Suprapubic skin (tissue), 4 donors: ENCODE data around the gene EPB41L4B. TPM values are rescaled to one million over a fixed set of nuclear protein-coding genes. Genes with fewer than 3 reads are reported as not detected.

Experiments used
- DNase-seq, 2 donors: peaks; one replicate each; pipeline ENCODE4 v3.0.0-alpha.2; 2019; ENCODE audit warnings: low spot score in 2 of 2
- H3K27ac ChIP-seq: fragments of 200-600 bp; sonication (generic); one replicate; pipeline ENCODE4 v1.5.1; 2019
- H3K27me3 ChIP-seq: fragments of 200-600 bp; sonication (generic); one replicate; pipeline ENCODE4 v1.5.1; 2019
- H3K36me3 ChIP-seq: fragments of 200-600 bp; sonication (generic); one replicate; pipeline ENCODE4 v1.5.1; 2019
- H3K4me1 ChIP-seq: fragments of 200-600 bp; sonication (generic); one replicate; pipeline ENCODE4 v1.5.1; 2019
- H3K4me3 ChIP-seq: fragments of 200-600 bp; sonication (generic); one replicate; pipeline ENCODE4 v1.5.1; 2019; ENCODE audit warnings: mild to moderate bottlenecking
- H3K9me3 ChIP-seq: fragments of 200-600 bp; sonication (generic); one replicate; pipeline ENCODE4 v1.5.1; 2019
- EP300 ChIP-seq: sonication (generic); formaldehyde crosslinking; IDR thresholded peaks from one replicate; pipeline ENCODE4 v1.6.1; 2017; ENCODE audit warnings: antibody characterized with exemption
- POLR2A ChIP-seq, 2 donors: fragments of 450-650 bp; IDR thresholded peaks; one replicate each; pipeline ENCODE4 v1.6.1; 2017; ENCODE audit warnings: antibody characterized with exemption in 2 of 2, mild to moderate bottlenecking in 2 of 2, moderate library complexity in 2 of 2
- POLR2AphosphoS5 ChIP-seq, 3 donors: sonication (generic); formaldehyde crosslinking; IDR thresholded peaks; one replicate each; pipeline ENCODE4 v1.6.1; 2017; ENCODE audit warnings: antibody characterized with exemption in 3 of 3
- WGBS: methylation state at CpG from one replicate; pipeline ENCODE4 v1.1.5; 2018; 5-methylcytosine and 5-hydroxymethylcytosine counted together
- total RNA-seq, 4 donors: library from RNA; depleted of rRNA; stranded (reverse); fragments of >200 nt; gene quantifications; one replicate each; pipeline ENCODE4 v1.1.0, GENCODE V29; 2016
- TF ChIP-seq, protein P1 (sequence below), 2 donors: fragments of 200-600 bp in 1 of 2; fragments of 450-650 bp in 1 of 2; sonication (generic) in 1 of 2; IDR thresholded peaks; one replicate each; pipeline ENCODE4 v1.5.1; 2016 to 2019; ENCODE audit warnings: antibody characterized with exemption in 2 of 2, mild to moderate bottlenecking in 1 of 2, moderate library complexity in 1 of 2

The EPB41L4B gene
- total RNA-seq, 4 donors from 2014 or later, result 22.4 to 27.4 (median 25.1) TPM

DNA sequence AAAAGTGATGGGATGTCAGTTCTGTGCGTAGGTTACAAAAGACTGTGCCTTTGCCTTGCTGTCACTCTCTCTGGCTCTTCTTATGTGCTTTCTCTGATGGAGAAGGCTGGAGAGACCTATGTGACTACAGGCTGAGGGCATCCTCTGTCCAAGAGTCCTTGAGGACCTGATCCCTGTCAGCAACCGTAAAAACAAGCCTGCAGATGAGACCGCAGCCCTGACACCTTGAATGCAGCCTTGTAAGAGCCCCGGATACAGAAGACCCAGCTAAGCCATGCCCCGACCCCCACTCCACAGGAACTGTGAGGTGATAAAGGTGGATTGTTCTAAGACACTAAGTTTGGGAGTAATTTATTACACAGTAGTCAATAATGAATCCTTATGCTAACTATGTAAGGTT lies 121.2 kb downstream of the EPB41L4B start:
- Histone ChIP-seq H3K9me3 (no peaks in the 10 kb centered on the region), H3K27me3 (no peaks in the 10 kb centered on the region), H3K4me1 (no peaks in the 10 kb centered on the region), H3K4me3 (no peak overlapping the region), H3K36me3 (no peaks in the 10 kb centered on the region), H3K27ac (no peak overlapping the region)
- TF ChIP-seq, protein P1, sequence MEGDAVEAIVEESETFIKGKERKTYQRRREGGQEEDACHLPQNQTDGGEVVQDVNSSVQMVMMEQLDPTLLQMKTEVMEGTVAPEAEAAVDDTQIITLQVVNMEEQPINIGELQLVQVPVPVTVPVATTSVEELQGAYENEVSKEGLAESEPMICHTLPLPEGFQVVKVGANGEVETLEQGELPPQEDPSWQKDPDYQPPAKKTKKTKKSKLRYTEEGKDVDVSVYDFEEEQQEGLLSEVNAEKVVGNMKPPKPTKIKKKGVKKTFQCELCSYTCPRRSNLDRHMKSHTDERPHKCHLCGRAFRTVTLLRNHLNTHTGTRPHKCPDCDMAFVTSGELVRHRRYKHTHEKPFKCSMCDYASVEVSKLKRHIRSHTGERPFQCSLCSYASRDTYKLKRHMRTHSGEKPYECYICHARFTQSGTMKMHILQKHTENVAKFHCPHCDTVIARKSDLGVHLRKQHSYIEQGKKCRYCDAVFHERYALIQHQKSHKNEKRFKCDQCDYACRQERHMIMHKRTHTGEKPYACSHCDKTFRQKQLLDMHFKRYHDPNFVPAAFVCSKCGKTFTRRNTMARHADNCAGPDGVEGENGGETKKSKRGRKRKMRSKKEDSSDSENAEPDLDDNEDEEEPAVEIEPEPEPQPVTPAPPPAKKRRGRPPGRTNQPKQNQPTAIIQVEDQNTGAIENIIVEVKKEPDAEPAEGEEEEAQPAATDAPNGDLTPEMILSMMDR (IDR thresholded peaks at IDR 0.05), result no peak
- no peak for TF ChIP-seq POLR2A (IDR thresholded peaks at IDR 0.05)
- no peak for TF ChIP-seq EP300
- TF ChIP-seq POLR2AphosphoS5 (IDR thresholded peaks at IDR 0.05), result no peak
- WGBS, result 81% methylated on average over 5 of the region's 5 CpGs
- no peak for DNase-seq

- no peaks in the 10 kb centered on the region for H3K9me3 ChIP-seq
- TF ChIP-seq POLR2AphosphoS5 (IDR thresholded peaks at IDR 0.05), result no peak
- no peak for TF ChIP-seq EP300
- TF ChIP-seq POLR2A (IDR thresholded peaks at IDR 0.05), result no peak
- TF ChIP-seq, protein P1 (IDR thresholded peaks at IDR 0.05), result no peak
- no peak for DNase-seq
- H3K4me3 ChIP-seq, result no peak overlapping the region
- H3K27me3 ChIP-seq, result no peaks in the 10 kb centered on the region
- 71% methylated on average over 6 of the region's 6 CpGs for WGBS
- H3K27ac ChIP-seq, result no peak overlapping the region
- H3K4me1 ChIP-seq, result no peaks in the 10 kb centered on the region
- no peaks in the 10 kb centered on the region for H3K36me3 ChIP-seq
These were observed 122.0 kb downstream of the EPB41L4B start for GRCh38 chr9:109198736-109199382.

DNA sequence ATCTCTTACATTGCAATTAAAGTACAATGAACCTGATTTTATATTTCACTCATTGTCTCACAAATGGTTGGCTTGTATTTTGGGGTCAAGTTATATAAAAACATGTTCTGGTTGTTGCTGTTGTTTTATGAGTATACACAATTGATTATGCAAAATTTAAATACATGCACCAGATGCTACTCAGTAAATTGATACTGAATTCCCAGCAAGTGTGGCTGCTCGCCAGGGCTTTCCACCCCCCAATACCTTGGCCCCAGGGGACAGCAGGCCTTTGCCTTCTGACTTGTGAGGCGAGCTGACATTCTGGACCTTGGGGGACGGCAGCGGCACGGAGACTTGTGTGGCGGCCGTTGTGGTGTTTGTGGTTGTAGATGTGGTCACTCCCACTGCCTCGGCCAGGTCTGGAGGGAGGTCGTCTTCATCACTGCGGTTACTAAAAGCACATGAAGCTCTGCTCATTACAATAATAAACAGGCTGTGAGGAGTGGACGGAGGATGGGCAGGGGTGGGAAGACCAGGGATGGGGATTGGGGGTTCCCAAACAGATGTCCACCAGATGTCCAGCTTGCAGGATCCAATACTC lies 126.8 kb downstream of the EPB41L4B start:
- no peak for DNase-seq
- H3K4me3 ChIP-seq, result no peak overlapping the region
- H3K9me3 ChIP-seq, result no peaks in the 10 kb centered on the region
- no peaks in the 10 kb centered on the region for H3K36me3 ChIP-seq
- H3K27ac ChIP-seq, result no peak overlapping the region
- TF ChIP-seq, protein P1 (IDR thresholded peaks at IDR 0.05), result no peak
- TF ChIP-seq POLR2AphosphoS5 (IDR thresholded peaks at IDR 0.05) (no peak), POLR2A (IDR thresholded peaks at IDR 0.05) (no peak), EP300 (no peak)
- no peaks in the 10 kb centered on the region for H3K27me3 ChIP-seq
- no peaks in the 10 kb centered on the region for H3K4me1 ChIP-seq
- WGBS, result 56% methylated on average over 11 of the region's 11 CpGs

DNA sequence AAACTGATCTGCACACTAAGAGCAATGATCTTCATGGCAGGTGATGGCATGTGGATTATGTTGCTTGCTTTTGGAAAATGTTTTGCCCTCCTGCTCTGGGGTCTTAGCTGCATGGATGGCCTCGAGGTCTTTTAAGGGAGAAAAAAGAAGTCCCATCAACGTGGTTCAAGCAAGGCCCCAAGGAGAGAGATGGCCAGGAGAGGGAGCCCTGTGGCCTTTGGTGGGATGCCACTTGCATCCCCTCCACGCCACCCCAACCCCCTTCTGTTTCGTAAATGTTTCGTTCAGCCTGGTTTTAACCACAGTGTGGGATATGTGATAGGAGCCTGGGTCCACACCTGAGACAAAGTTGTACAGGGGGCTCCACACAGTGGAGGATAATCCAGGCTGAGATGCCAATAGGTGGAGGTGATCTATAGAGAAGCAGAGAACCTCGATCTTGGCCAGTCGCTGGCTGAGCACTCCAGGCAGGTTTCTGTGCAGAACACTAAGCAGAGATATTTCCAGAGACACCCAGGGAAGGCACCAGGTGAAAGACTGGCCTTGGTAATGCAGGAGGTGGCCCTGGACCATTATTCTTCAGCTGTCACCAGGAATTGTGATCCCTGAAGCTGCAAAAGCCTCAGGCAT lies 128.0 kb downstream of the EPB41L4B start:
- Histone ChIP-seq H3K27me3 (no peaks in the 10 kb centered on the region), H3K9me3 (no peaks in the 10 kb centered on the region), H3K4me3 (no peak overlapping the region), H3K36me3 (no peaks in the 10 kb centered on the region), H3K4me1 (no peaks in the 10 kb centered on the region), H3K27ac (no peak overlapping the region)
- no peak for DNase-seq
- WGBS, result 70% methylated on average over 7 of the region's 7 CpGs
- TF ChIP-seq, protein P1 (IDR thresholded peaks at IDR 0.05), result no peak

- Histone ChIP-seq H3K27ac (no peak overlapping the region), H3K4me3 (no peak overlapping the region), H3K27me3 (no peaks in the 10 kb centered on the region), H3K36me3 (no peaks in the 10 kb centered on the region), H3K4me1 (no peaks in the 10 kb centered on the region), H3K9me3 (no peaks in the 10 kb centered on the region)
- TF ChIP-seq POLR2A (IDR thresholded peaks at IDR 0.05) (no peak), EP300 (no peak), POLR2AphosphoS5 (IDR thresholded peaks at IDR 0.05) (no peak)
- TF ChIP-seq, protein P1 (IDR thresholded peaks at IDR 0.05), result no peak
- WGBS, result 97% methylated on average over 5 of the region's 9 CpGs
- no peak for DNase-seq
These were observed 129.1 kb downstream of the EPB41L4B start for GRCh38 chr9:109191746-109192145.
